D721Med (cell line): ENCODE results near the gene GRM7.
A peak's percentile ranks its signal among the peaks of the same experiment; 100 is the strongest.

Experiments
- DNase-seq: peaks from one replicate; pipeline ENCODE4 v3.0.0; 2011; ENCODE audit warnings: low spot score; ENCODE audit not compliant: insufficient read length
- FAIRE-seq: peaks from 2 replicates; lab custom pipeline; 2011; peaks lifted over from hg19 to GRCh38; lab: Jason Lieb, UNC
- CTCF ChIP-seq: IDR thresholded peaks from 2 replicates; pipeline ENCODE4 v1.5.1; 2012; ENCODE audit warnings: mild to moderate bottlenecking, control low read depth; ENCODE audit not compliant: insufficient read depth; ENCODE audit errors: missing control alignments

The GRM7 gene

GRCh38 chr3:7787871-7788828 lies 927.2 kb downstream of the GRM7 start:
- DNase-seq: no peak
- FAIRE-seq: no peak
- peak; percentile 15 for TF ChIP-seq CTCF

- TF ChIP-seq CTCF: no peak
Observed at GRCh38 chr3:7788881-7789280, 928.0 kb downstream of the GRM7 start.

GRCh38 chr3:7789324-7789723 lies 928.4 kb downstream of the GRM7 start:
- no peak for FAIRE-seq
- DNase-seq: no peak
- no peak for TF ChIP-seq CTCF

More at GRCh38 chr3:7788881-7789280, 928.0 kb downstream of the GRM7 start:
- DNase-seq (no peak), FAIRE-seq (no peak)

- TF ChIP-seq CTCF: no peak
- FAIRE-seq (no peak), DNase-seq (no peak)
Observed at GRCh38 chr3:7790141-7790540, 929.2 kb downstream of the GRM7 start.
